ENCODE data around the gene AHCYL1.
"Not testable (repeated sequence)": the region's sequence is repeated elsewhere in the genome, so short reads cannot be mapped to it uniquely, and the experiment has no call there.

The AHCYL1 gene

GRCh38 chr1:110012100-110012780 is 27.7 kb downstream of the AHCYL1 start:
- no peaks in the 10 kb centered on the region for H3K9me3 ChIP-seq (ENCODE audit: control insufficient read depth in 2 of 2, low read length in 2 of 2)
- H3K4me1 ChIP-seq (ENCODE audit: control insufficient read depth, insufficient read depth, low read length) = peaks cover under 1% of the 10 kb centered on the region
- no peak overlapping the region for H3K4me3 ChIP-seq (ENCODE audit: low read length in 2 of 2)
- H3K36me3 ChIP-seq (ENCODE audit: control insufficient read depth in 2 of 2, insufficient read depth in 2 of 2, low read length in 2 of 2) = peaks cover 47 to 59% of the 10 kb centered on the region in 2 donors
- H3K27ac ChIP-seq (ENCODE audit: low read length) = no peak overlapping the region
- H3K9ac ChIP-seq (ENCODE audit: low read length in 2 of 2) = no peak overlapping the region
- H3K27me3 ChIP-seq (ENCODE audit: control insufficient read depth in 1 of 2, insufficient read depth in 2 of 2, low read length in 2 of 2) = no peaks in the 10 kb centered on the region

- no peak overlapping the region for H3K9ac ChIP-seq (ENCODE audit: low read length in 2 of 2)
- H3K4me3 ChIP-seq (ENCODE audit: low read length in 2 of 2) = no peak overlapping the region
- H3K9me3 ChIP-seq (ENCODE audit: control insufficient read depth in 2 of 2, low read length in 2 of 2) = no peaks in the 10 kb centered on the region
- H3K27ac ChIP-seq (ENCODE audit: low read length) = no peak overlapping the region
- no peaks in the 10 kb centered on the region for H3K4me1 ChIP-seq (ENCODE audit: control insufficient read depth, insufficient read depth, low read length)
- H3K36me3 ChIP-seq (ENCODE audit: control insufficient read depth in 2 of 2, insufficient read depth in 2 of 2, low read length in 2 of 2) = peaks cover 74 to 76% of the 10 kb centered on the region in 2 donors
- H3K27me3 ChIP-seq (ENCODE audit: control insufficient read depth in 1 of 2, insufficient read depth in 2 of 2, low read length in 2 of 2) = no peaks in the 10 kb centered on the region
Observed at GRCh38 chr1:110017792-110018191, 33.2 kb downstream of the AHCYL1 start.

- Histone ChIP-seq H3K27me3 (ENCODE audit: control insufficient read depth in 1 of 2, insufficient read depth in 2 of 2, low read length in 2 of 2) (no peaks in the 10 kb centered on the region), H3K4me1 (ENCODE audit: control insufficient read depth, insufficient read depth, low read length) (no peaks in the 10 kb centered on the region), H3K36me3 (ENCODE audit: control insufficient read depth in 2 of 2, insufficient read depth in 2 of 2, low read length in 2 of 2) (peaks cover 80 to 81% of the 10 kb centered on the region in 2 donors), H3K9me3 (ENCODE audit: control insufficient read depth in 2 of 2, low read length in 2 of 2) (no peaks in the 10 kb centered on the region), H3K4me3 (ENCODE audit: low read length in 2 of 2) (no peak overlapping the region), H3K27ac (ENCODE audit: low read length) (no peak overlapping the region), H3K9ac (ENCODE audit: low read length in 2 of 2) (no peak overlapping the region)
Observed at GRCh38 chr1:110018396-110018795, 33.8 kb downstream of the AHCYL1 start.

GRCh38 chr1:110019770-110020169 is 35.2 kb downstream of the AHCYL1 start:
- Histone ChIP-seq H3K4me3 (ENCODE audit: low read length in 2 of 2) (no peak overlapping the region), H3K9me3 (ENCODE audit: control insufficient read depth in 2 of 2, low read length in 2 of 2) (no peaks in the 10 kb centered on the region), H3K27me3 (ENCODE audit: control insufficient read depth in 1 of 2, insufficient read depth in 2 of 2, low read length in 2 of 2) (no peaks in the 10 kb centered on the region), H3K27ac (ENCODE audit: low read length) (no peak overlapping the region), H3K4me1 (ENCODE audit: control insufficient read depth, insufficient read depth, low read length) (no peaks in the 10 kb centered on the region), H3K36me3 (ENCODE audit: control insufficient read depth in 2 of 2, insufficient read depth in 2 of 2, low read length in 2 of 2) (peaks cover 81 to 85% of the 10 kb centered on the region in 2 donors), H3K9ac (ENCODE audit: low read length in 2 of 2) (no peak overlapping the region)

GRCh38 chr1:110021285-110021684 is 36.7 kb downstream of the AHCYL1 start:
- peaks cover 68 to 70% of the 10 kb centered on the region in 2 donors for H3K36me3 ChIP-seq (ENCODE audit: control insufficient read depth in 2 of 2, insufficient read depth in 2 of 2, low read length in 2 of 2)
- H3K4me3 ChIP-seq (ENCODE audit: low read length in 2 of 2) = no peak overlapping the region
- H3K27ac ChIP-seq (ENCODE audit: low read length) = no peak overlapping the region
- no peak overlapping the region for H3K9ac ChIP-seq (ENCODE audit: low read length in 2 of 2)
- H3K4me1 ChIP-seq (ENCODE audit: control insufficient read depth, insufficient read depth, low read length) = no peaks in the 10 kb centered on the region
- H3K9me3 ChIP-seq (ENCODE audit: control insufficient read depth in 2 of 2, low read length in 2 of 2) = no peaks in the 10 kb centered on the region
- H3K27me3 ChIP-seq (ENCODE audit: control insufficient read depth in 1 of 2, insufficient read depth in 2 of 2, low read length in 2 of 2) = no peaks in the 10 kb centered on the region

GRCh38 chr1:110024613-110025012 is 40.0 kb downstream of the AHCYL1 start:
- H3K9ac ChIP-seq (ENCODE audit: low read length in 2 of 2) = no peak overlapping the region
- no peaks in the 10 kb centered on the region for H3K4me1 ChIP-seq (ENCODE audit: control insufficient read depth, insufficient read depth, low read length)
- H3K36me3 ChIP-seq (ENCODE audit: control insufficient read depth in 2 of 2, insufficient read depth in 2 of 2, low read length in 2 of 2) = peaks cover 36 to 39% of the 10 kb centered on the region in 2 donors
- no peaks in the 10 kb centered on the region for H3K27me3 ChIP-seq (ENCODE audit: control insufficient read depth in 1 of 2, insufficient read depth in 2 of 2, low read length in 2 of 2)
- H3K27ac ChIP-seq (ENCODE audit: low read length) = no peak overlapping the region
- H3K9me3 ChIP-seq (ENCODE audit: control insufficient read depth in 2 of 2, low read length in 2 of 2) = no peaks in the 10 kb centered on the region
- no peak overlapping the region for H3K4me3 ChIP-seq (ENCODE audit: low read length in 2 of 2)

GRCh38 chr1:110030687-110031086 is 46.1 kb downstream of the AHCYL1 start:
- not testable (repeated sequence) for H3K9me3 ChIP-seq (ENCODE audit: control insufficient read depth in 2 of 2, low read length in 2 of 2); H3K27me3 ChIP-seq (ENCODE audit: control insufficient read depth in 1 of 2, insufficient read depth in 2 of 2, low read length in 2 of 2); H3K9ac ChIP-seq (ENCODE audit: low read length in 2 of 2); H3K4me3 ChIP-seq (ENCODE audit: low read length in 2 of 2); H3K36me3 ChIP-seq (ENCODE audit: control insufficient read depth in 2 of 2, insufficient read depth in 2 of 2, low read length in 2 of 2); H3K27ac ChIP-seq (ENCODE audit: low read length); H3K4me1 ChIP-seq (ENCODE audit: control insufficient read depth, insufficient read depth, low read length)

- Histone ChIP-seq H3K9me3 (ENCODE audit: control insufficient read depth in 2 of 2, low read length in 2 of 2) (no peaks in the 10 kb centered on the region), H3K9ac (ENCODE audit: low read length in 2 of 2) (no peak overlapping the region), H3K27ac (ENCODE audit: low read length) (no peak overlapping the region), H3K4me1 (ENCODE audit: control insufficient read depth, insufficient read depth, low read length) (peaks cover 10% of the 10 kb centered on the region), H3K27me3 (ENCODE audit: control insufficient read depth in 1 of 2, insufficient read depth in 2 of 2, low read length in 2 of 2) (no peaks in the 10 kb centered on the region), H3K4me3 (ENCODE audit: low read length in 2 of 2) (no peak overlapping the region), H3K36me3 (ENCODE audit: control insufficient read depth in 2 of 2, insufficient read depth in 2 of 2, low read length in 2 of 2) (no peaks in the 10 kb centered on the region)
Observed at GRCh38 chr1:110032327-110032726, 47.8 kb downstream of the AHCYL1 start.

GRCh38 chr1:110033421-110033820 is 48.9 kb downstream of the AHCYL1 start:
- no peaks in the 10 kb centered on the region for H3K9me3 ChIP-seq (ENCODE audit: control insufficient read depth in 2 of 2, low read length in 2 of 2)
- peaks cover 4 to 7% of the 10 kb centered on the region in 2 donors for H3K36me3 ChIP-seq (ENCODE audit: control insufficient read depth in 2 of 2, insufficient read depth in 2 of 2, low read length in 2 of 2)
- no peak overlapping the region for H3K27ac ChIP-seq (ENCODE audit: low read length)
- no peak overlapping the region for H3K9ac ChIP-seq (ENCODE audit: low read length in 2 of 2)
- H3K27me3 ChIP-seq (ENCODE audit: control insufficient read depth in 1 of 2, insufficient read depth in 2 of 2, low read length in 2 of 2) = no peaks in the 10 kb centered on the region
- peaks cover 10% of the 10 kb centered on the region for H3K4me1 ChIP-seq (ENCODE audit: control insufficient read depth, insufficient read depth, low read length)
- peak overlapping the region in 1 of 2 donors; percentile 68 for H3K4me3 ChIP-seq (ENCODE audit: low read length in 2 of 2)

GRCh38 chr1:110034040-110034450 is 49.5 kb downstream of the AHCYL1 start:
- Histone ChIP-seq H3K27ac (ENCODE audit: low read length) (peak overlapping the region; percentile 87), H3K4me3 (ENCODE audit: low read length in 2 of 2) (peak overlapping the region; percentile 68 to 85), H3K4me1 (ENCODE audit: control insufficient read depth, insufficient read depth, low read length) (peaks cover 10% of the 10 kb centered on the region)

GRCh38 chr1:110034451-110035235 is 50.1 kb downstream of the AHCYL1 start, which contains the start of gene STRIP1:
Gene STRIP1, plus strand, starts transcription at chr1:110034624. Its CDS starts 14 bp downstream, at chr1:110034638.
- Histone ChIP-seq H3K9me3 (ENCODE audit: control insufficient read depth in 2 of 2, low read length in 2 of 2) (no peaks in the 10 kb centered on the region), H3K4me3 (ENCODE audit: low read length in 2 of 2) (peak within 1 kb of the TSS; percentile 85 to 93), H3K27me3 (ENCODE audit: control insufficient read depth in 1 of 2, insufficient read depth in 2 of 2, low read length in 2 of 2) (no peaks in the 10 kb centered on the region), H3K27ac (ENCODE audit: low read length) (peak within 1 kb of the TSS; percentile 87), H3K4me1 (ENCODE audit: control insufficient read depth, insufficient read depth, low read length) (peaks cover 10% of the 10 kb centered on the region), H3K9ac (ENCODE audit: low read length in 2 of 2) (peak within 1 kb of the TSS; percentile 86 to 87), H3K36me3 (ENCODE audit: control insufficient read depth in 2 of 2, insufficient read depth in 2 of 2, low read length in 2 of 2) (peaks cover 16 to 19% of the 10 kb centered on the region in 2 donors)

More at GRCh38 chr1:110034040-110034450, 49.5 kb downstream of the AHCYL1 start:
- H3K36me3 ChIP-seq (ENCODE audit: control insufficient read depth in 2 of 2, insufficient read depth in 2 of 2, low read length in 2 of 2) = peaks cover 10 to 13% of the 10 kb centered on the region in 2 donors
- H3K9me3 ChIP-seq (ENCODE audit: control insufficient read depth in 2 of 2, low read length in 2 of 2) = no peaks in the 10 kb centered on the region
- no peaks in the 10 kb centered on the region for H3K27me3 ChIP-seq (ENCODE audit: control insufficient read depth in 1 of 2, insufficient read depth in 2 of 2, low read length in 2 of 2)
- H3K9ac ChIP-seq (ENCODE audit: low read length in 2 of 2) = peak overlapping the region; percentile 55 to 87

Measured in stomach smooth muscle (tissue), 2 donors.